Activated naive CD4-positive, alpha-beta T cell treated with anti-CD3 and anti-CD28 coated beads, Interleukin-2, amount 50 U/mL, for 16 hours (primary cell): Measurements from ENCODE around the gene LGALS9B.
"Not testable (repeated sequence)": the region's sequence is repeated elsewhere in the genome, so short reads cannot be mapped to it uniquely, and the experiment has no call there.

Experiments
- DNase-seq: peaks from one replicate; pipeline ENCODE4 v3.0.0-alpha.2; 2020

The LGALS9B gene

DNA sequence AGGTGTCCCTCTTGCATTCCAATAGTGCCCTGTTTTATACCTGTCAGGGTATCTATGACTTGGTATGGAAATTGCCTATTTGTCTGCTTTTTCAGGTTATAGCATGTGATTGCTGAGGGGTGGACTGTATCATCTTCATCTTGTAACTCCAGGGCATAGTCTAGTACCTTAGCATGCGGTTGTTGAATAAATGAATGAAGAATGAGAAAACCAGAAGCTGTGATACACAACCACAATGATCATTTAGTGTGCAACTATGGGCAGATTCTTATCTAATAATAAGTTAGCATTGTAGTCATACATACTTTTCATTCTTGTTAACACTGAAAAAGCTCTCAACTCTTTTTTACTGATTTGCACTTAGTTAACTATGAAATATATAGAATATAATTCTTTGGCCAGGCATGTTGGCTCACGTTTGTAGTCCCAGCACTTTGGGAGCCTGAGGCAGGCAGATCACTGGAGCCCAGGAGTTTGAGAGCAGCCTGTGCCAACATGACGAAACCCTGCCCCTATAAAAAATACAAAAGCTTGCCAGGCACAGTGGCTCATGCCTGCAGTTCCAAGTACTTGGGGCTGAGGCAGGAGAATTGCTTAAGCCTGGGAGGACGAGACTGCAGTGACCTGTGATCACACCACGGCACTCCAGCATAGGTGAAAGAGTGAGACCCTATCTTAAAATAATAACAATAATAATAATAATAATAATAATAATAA is 65.9 kb downstream of the LGALS9B start:
- not testable (repeated sequence) for DNase-seq

DNA sequence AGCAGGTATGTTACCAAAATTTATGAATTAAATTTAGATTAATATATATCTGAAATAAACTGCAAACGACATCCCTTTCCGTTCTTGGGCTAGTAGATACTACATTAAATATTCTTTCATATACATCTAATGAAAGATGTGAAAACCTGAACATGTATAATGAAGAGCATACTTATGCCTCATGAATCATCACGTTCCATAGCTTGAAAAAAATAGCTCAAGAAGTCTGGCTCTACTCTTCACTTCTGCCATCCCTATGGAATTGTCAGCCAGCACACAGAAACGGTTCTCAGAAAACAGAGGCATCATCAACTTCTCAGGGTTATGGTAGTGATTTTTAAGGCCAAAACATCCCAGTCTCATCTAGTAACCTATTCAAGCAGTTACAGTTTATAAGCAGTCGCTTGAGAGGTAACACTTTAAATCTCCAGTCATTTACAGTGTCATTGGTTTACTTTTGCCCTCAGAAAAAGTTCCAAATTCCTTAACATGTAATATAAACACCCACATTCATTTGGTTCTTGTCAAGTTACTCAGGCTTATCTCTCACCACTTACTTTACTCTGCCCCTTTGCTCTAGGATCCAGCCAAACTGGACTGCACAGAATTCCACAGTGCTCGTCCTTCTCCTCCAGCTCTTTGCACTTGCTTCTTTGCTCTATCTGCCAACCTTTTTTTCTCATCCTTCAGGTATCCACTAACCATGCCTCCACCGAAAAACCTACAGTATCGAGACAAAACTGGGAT is 66.6 kb downstream of the LGALS9B start:
- not testable (repeated sequence) for DNase-seq
